Liver (tissue), 3 donors: ENCODE measurements around the gene CFAP74.

ENCODE experiments used
- GABPA ChIP-seq, 2 donors: IDR thresholded peaks in 1 of 2; conservative IDR thresholded peaks in 1 of 2; 2 replicates each; pipeline ENCODE4 v1.6.1; 2016; ENCODE audit warnings: antibody characterized with exemption in 2 of 2, mild to moderate bottlenecking in 1 of 2, moderate library complexity in 1 of 2
- TF ChIP-seq, protein P1 (sequence below): fragments of 150-350 bp; IDR thresholded peaks from 2 replicates; pipeline ENCODE4 v1.5.1; 2017; ENCODE audit warnings: improper control_type of control experiment, low read depth, low read length; ENCODE audit not compliant: missing input control
- TF ChIP-seq, protein P2 (sequence below): IDR thresholded peaks from 2 replicates; pipeline ENCODE4 v1.6.1; 2016; ENCODE audit warnings: antibody characterized with exemption, mild to moderate bottlenecking
- donor health status: healthy.
- donor health status: healthy.

GRCh38 chr1:2021550-2021949 lies 18.0 kb upstream of the CFAP74 start:
- TF ChIP-seq, protein P1, sequence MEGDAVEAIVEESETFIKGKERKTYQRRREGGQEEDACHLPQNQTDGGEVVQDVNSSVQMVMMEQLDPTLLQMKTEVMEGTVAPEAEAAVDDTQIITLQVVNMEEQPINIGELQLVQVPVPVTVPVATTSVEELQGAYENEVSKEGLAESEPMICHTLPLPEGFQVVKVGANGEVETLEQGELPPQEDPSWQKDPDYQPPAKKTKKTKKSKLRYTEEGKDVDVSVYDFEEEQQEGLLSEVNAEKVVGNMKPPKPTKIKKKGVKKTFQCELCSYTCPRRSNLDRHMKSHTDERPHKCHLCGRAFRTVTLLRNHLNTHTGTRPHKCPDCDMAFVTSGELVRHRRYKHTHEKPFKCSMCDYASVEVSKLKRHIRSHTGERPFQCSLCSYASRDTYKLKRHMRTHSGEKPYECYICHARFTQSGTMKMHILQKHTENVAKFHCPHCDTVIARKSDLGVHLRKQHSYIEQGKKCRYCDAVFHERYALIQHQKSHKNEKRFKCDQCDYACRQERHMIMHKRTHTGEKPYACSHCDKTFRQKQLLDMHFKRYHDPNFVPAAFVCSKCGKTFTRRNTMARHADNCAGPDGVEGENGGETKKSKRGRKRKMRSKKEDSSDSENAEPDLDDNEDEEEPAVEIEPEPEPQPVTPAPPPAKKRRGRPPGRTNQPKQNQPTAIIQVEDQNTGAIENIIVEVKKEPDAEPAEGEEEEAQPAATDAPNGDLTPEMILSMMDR: no peak
- TF ChIP-seq, protein P2, sequence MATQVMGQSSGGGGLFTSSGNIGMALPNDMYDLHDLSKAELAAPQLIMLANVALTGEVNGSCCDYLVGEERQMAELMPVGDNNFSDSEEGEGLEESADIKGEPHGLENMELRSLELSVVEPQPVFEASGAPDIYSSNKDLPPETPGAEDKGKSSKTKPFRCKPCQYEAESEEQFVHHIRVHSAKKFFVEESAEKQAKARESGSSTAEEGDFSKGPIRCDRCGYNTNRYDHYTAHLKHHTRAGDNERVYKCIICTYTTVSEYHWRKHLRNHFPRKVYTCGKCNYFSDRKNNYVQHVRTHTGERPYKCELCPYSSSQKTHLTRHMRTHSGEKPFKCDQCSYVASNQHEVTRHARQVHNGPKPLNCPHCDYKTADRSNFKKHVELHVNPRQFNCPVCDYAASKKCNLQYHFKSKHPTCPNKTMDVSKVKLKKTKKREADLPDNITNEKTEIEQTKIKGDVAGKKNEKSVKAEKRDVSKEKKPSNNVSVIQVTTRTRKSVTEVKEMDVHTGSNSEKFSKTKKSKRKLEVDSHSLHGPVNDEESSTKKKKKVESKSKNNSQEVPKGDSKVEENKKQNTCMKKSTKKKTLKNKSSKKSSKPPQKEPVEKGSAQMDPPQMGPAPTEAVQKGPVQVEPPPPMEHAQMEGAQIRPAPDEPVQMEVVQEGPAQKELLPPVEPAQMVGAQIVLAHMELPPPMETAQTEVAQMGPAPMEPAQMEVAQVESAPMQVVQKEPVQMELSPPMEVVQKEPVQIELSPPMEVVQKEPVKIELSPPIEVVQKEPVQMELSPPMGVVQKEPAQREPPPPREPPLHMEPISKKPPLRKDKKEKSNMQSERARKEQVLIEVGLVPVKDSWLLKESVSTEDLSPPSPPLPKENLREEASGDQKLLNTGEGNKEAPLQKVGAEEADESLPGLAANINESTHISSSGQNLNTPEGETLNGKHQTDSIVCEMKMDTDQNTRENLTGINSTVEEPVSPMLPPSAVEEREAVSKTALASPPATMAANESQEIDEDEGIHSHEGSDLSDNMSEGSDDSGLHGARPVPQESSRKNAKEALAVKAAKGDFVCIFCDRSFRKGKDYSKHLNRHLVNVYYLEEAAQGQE: no peak
- no peak for TF ChIP-seq GABPA (IDR thresholded peaks at IDR 0.05 in 1 of 2, conservative IDR thresholded peaks at IDR 0.05 in 1 of 2)
